Measurements from ENCODE around the gene UGT3A1.
A peak's percentile ranks its signal among the peaks of the same experiment; 100 is the strongest.
"Not testable (repeated sequence)": the region's sequence is repeated elsewhere in the genome, so short reads cannot be mapped to it uniquely, and the experiment has no call there.

Gene UGT3A1

DNA sequence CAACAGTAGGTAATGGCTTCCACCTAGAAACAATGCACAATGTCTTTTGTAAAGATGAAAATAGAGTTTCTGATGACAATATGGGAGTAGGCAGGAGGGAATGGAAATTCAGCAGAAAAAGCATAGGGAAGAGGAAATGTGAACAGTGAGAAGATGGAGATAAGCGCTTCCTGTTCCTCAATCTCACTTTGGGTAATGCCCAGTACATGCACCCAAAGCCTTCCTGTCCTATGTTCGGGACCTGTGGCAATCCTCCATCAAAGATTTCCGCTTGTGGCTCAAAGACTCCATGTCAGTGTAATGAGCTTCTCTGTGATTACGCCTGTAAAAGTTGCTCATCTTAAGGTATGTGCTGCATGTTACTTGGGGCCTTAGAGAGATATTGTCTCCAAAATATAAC, 2.7 kb downstream of the UGT3A1 start:
- DNase-seq (ENCODE audit: low read depth): no peak

- DNase-seq (ENCODE audit: low read depth): no peak
These were observed 3.4 kb downstream of the UGT3A1 start for GRCh38 chr5:35987776-35988175.

DNA sequence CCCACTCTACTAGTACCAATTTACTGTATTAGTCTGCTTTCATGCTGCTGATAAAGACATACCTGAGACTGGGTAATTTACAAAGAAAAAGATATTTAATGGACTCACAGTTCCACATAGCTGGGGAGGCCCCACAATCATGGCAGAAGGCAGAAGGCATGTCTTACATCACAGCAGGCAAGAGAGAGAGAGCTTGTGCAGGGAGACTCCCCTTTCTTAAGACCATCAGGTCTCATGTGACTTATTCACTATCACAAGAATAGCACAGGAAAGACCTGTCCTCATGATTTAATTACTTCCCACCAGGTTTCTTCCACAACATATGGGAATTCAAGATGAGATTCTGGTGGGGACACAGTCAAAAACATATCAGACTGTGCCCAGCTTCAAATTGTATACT, 11.5 kb downstream of the UGT3A1 start:
- DNase-seq (ENCODE audit: low read depth): no peak

GRCh38 chr5:35976859-35977258, 14.3 kb downstream of the UGT3A1 start:
- not testable (repeated sequence) for DNase-seq (ENCODE audit: low read depth)

DNA sequence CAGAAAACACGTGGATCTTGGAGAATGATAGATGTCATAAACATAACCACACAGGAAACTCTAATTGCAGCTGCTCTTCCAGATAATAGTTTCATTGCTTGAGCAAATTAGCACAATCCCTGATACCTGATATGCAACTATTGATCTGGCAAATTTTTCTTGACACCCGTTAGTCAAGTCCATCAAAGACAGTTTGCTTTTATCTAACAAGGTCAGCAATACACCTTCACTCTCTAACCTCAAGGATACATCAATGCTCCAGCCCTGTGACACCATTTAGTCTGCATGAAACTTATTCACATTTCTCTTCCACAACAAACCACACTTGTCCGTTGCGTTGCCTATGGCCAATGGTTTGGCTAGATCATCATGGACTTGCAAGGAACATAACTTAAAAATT, 16.6 kb downstream of the UGT3A1 start:
- no peak for DNase-seq (ENCODE audit: low read depth)

DNA sequence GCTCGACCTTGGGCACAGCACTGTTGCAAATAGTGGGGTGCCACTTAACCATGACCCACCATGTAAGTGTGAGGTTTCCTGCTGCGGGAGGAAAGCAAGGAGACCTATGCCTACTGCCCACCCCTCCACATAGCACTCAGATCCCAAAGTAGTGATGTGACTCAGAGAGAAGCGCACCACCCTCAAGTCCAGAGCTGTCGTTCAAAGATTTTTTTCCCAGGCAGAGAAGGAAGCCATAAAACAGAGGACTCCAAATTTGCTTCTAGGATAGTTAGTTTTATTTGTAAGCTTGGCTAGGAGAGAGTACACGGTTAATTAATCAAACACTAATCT, 19.3 kb downstream of the UGT3A1 start:
- no peak for DNase-seq (ENCODE audit: low read depth)

- peak; percentile 1 for DNase-seq (ENCODE audit: low read depth)
These were observed 19.9 kb downstream of the UGT3A1 start for GRCh38 chr5:35971186-35971877.

DNA sequence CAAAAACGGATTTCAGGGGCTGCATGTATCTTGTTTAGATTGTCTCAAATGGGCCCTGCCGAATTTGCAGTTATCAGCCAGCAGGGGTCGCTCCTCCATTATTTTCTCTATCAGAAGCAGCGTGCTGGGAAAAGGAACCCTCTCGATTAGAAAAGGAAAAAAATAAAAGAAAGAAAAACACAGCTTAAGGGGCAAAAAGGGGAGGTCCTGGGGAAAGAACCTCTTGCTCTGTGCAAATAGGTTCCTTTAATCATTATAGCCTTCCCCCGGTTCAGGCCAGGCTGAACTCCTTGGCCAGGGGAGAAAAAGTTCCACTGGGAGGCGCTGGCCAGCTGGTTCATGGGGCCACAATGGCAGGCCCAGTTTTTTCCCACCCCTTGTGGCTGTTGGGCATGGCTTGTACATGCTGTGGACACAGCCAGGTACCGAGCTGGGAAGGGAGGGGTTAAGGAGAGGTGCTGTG, 27.8 kb downstream of the UGT3A1 start:
- DNase-seq (ENCODE audit: low read depth): peak; percentile 3

GRCh38 chr5:35960328-35960727, 30.9 kb downstream of the UGT3A1 start:
- no peak for DNase-seq (ENCODE audit: low read depth)

DNA sequence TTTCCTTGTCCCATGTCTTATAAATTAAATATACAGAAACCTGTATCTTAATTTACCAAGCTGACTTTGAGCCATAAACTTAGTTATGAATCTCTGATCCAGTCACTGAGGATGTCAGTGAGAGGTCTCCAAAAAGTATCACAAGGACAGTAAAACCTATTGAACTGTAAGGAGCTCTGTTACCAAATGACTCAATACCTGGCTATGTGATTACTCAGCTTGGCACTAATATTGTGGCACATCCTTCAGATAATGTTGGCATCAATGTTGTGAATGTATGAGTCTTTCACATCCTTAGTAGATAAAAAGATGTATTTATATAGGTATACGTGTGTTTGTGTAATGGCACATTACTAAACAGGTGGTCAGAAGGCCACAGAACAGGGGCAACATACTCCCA, 34.8 kb downstream of the UGT3A1 start:
- DNase-seq (ENCODE audit: low read depth): no peak

DNA sequence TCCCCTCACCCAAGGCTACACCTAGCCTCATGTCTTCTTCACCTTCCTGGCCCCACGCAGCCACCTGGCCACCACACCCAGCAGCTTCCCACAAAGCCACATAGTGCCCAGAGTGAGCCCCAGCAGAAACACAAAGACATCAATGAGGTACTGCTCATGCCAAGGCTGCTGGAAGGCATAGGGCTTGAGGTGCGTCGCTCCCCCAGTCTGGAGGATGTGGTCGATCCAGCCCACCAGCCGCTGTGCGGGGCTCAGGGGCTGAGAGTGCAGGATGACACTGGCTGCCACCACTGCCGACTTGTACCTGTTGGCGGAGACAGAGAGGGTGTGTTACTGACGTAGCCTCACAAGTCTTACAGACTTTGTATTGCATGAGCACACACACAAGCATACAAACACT, 37.0 kb downstream of the UGT3A1 start:
- no peak for DNase-seq (ENCODE audit: low read depth)

DNA sequence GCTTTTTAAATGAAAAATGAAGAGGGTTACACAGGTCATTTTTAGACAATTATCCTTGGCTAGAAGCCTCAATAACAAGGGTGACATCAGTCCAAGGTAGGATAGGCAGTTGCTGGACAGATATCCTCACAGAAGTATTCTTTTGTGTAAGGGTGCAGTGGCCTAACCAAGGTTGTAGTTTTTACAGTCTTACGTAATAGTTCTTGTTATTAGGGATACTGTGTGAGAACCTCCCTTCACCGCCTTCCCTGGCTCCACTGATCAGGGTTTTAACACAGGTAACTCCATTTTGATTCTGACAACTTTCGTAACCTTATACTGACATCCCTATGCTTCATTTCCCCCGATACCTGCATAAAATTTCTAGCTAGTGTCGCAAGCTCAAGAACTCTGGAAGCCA, 44.1 kb downstream of the UGT3A1 start:
- no peak for DNase-seq (ENCODE audit: low read depth)

GRCh38 chr5:35939639-35940038, 51.6 kb downstream of the UGT3A1 start:
- no peak for DNase-seq (ENCODE audit: low read depth)

DNA sequence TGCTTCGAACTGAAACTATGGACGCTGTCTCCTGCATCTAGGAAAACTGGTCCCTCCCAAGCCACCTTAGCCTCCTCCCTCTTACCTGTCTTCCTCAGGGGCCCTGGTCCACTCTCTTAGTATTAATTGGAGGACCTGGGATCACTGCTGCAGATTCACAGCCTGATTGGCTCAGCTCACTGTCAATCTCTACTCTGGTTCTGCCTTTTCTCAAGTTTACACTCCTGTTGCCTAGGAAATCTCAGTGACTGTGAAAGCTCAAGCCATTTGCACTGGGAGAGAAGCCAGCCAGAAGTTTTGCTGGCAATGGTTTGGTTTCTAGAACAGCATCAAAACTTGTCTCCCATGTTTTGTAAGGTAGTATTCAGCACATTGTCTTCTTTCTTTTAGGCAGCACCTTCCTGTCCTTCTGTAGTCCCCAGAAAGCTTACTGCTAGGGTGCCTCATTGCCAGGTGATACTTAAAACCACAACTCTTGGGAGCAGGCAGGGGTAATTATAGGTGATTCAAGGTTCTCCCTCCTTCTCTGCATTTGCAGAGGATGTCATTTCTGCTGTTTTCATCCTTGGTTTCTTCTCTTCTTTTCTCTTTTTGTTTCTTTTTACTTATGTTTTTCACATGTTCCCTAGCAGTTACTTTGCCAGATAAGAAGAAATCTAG, 52.5 kb downstream of the UGT3A1 start, which contains the start of gene CAPSL:
Gene CAPSL (minus strand): TSS at position 55 of the 660 bp plus-strand sequence. CDS start 17,502 bp downstream, outside the sequence.
- DNase-seq (ENCODE audit: low read depth): peak; percentile 84

DNA sequence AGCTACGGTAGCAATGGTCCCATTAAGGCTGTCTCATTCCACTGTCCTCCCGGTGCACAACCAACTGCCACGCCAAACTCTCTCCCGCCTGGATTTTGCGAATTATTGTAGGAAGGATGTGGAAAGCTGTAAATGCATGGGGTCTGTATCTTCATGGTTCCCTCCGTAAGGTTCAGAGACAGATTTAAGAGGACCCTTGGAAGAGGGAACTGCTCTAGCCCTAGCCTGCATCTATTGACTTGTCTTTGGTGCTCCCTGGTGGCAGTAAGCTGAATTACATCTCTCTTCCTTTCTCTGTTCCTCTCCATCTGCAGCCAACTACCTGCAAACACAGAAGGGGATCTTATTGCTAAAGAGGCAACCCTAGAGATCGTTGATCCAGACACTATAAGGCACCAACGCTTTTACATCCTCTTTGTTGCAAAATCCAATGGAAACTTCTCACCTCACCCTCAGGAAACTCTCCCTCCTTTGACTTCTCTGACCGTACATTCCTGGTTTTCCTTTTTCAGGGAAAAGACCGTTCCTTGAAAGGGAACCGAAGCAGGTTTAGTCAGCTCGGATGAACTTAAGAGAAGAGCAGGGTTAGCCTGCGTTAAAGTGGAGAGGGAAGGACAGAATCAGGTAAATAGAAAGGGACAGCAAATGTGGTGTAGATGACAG, 64.7 kb downstream of the UGT3A1 start:
- peak; percentile 29 for DNase-seq (ENCODE audit: low read depth)

GRCh38 chr5:35924950-35925722, 66.1 kb downstream of the UGT3A1 start:
- DNase-seq (ENCODE audit: low read depth): peak; percentile 52

DNA sequence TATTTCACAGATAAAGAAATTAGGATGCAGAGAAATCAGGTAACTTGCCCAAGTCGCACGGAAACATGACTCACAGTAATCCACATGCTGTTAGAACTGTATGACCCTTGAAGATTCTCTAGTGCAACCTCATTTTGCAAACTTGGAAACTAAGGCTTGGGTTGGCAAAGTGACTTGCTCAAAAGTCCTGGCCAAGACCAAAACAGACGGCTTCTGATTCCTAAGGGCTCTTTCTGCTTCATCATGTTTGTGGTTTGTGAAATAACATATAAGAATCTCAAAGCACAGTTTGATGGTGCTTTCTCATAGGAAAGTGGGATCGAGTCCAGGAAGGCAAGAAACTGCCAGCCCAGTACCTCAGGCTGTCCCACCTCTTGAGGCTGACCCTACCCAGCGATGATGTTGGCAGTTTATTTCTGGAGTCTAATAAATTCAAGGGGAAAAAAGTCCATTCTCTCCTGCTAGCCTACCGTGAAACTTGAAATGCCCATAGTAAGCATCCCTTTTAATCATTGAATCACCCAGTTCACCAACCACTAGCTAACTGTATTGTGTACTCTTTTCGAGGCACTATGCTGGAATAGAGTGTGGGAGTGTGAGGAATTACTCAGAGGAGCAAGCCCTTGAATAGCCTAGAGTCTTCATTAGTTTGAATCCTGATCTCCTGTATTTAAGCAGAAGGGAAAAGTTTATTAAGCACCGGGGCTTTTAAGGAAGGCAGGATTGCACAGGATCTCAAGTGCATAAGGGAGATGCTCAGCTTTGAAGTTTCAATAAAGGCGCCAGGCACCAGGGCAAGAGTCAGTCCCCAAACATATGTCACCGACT, 66.9 kb downstream of the UGT3A1 start:
- peak; percentile 75 for DNase-seq (ENCODE audit: low read depth)

GRCh38 chr5:35922468-35922867, 68.7 kb downstream of the UGT3A1 start:
- DNase-seq (ENCODE audit: low read depth): no peak

DNA sequence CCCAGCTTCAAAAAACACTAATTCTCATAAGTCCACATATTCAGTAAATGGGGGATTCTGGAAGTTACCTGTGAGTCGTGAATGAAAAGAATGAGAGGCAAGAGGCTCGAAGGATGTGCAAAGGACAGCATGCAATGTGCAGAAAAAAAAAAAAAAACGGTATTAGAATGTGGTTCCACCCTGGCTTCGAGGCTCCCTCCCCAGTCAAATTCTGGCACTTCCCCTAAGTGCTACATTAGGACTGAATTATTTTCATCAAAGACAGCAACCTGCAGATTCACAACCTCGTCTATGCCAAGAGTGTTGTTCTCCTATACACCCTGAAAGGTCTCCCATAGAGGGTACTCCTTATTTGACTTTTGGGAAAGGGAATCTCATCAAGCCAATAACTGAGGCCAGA, 69.3 kb downstream of the UGT3A1 start:
- DNase-seq (ENCODE audit: low read depth): no peak

DNA sequence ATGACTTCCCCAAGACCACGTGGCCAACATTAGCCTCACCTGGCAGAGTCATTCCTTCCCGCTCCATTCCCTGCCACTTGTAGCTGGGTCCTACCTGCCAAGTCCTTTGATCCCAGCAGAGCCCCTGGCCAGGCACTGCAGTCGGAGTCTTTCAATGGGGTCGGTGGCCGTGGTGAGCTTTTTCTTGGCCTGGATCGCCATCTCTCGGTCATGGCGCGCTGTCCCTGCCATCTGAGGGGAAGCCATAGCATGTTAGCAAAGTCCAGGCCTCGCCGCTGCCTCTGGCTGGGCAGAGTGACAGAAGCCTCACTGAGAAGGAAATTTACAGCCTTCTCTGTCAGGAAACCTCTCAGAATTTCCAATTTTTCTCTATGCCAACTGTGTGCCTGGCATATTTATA, 70.3 kb downstream of the UGT3A1 start:
- no peak for DNase-seq (ENCODE audit: low read depth)

GRCh38 chr5:35919191-35919590, 72.0 kb downstream of the UGT3A1 start:
- DNase-seq (ENCODE audit: low read depth): peak; percentile 95

GRCh38 chr5:35908814-35909213, 82.4 kb downstream of the UGT3A1 start:
- no peak for DNase-seq (ENCODE audit: low read depth)

All from amniotic epithelial cell (primary cell).